Hematopoietic multipotent progenitor cell treated with erythropoietin and hydrocortisone succinate and interleukin-3 and kit ligand, for 4 days (in vitro differentiated cells): Measurements from ENCODE around the gene NPB.
A peak's percentile ranks its signal among the peaks of the same experiment; 100 is the strongest.

Source experiments
- DNase-seq: peaks from one replicate; pipeline ENCODE4 v3.0.0-alpha.2; 2015

The NPB gene

GRCh38 chr17:81900181-81900820, 1.7 kb upstream of the NPB start:
- DNase-seq: no peak

GRCh38 chr17:81901167-81902022, 643 bp upstream of the NPB start:
- DNase-seq: no peak

GRCh38 chr17:81902653-81903414, 796 bp downstream of the NPB start:
- DNase-seq: peak; percentile 41

GRCh38 chr17:81903415-81903831, 1.4 kb downstream of the NPB start:
- DNase-seq: no peak

GRCh38 chr17:81903896-81904599, 2.0 kb downstream of the NPB start:
- no peak for DNase-seq

GRCh38 chr17:81904600-81905423, 2.8 kb downstream of the NPB start:
- DNase-seq: no peak

- DNase-seq: no peak
Measured at GRCh38 chr17:81905424-81905875, 3.4 kb downstream of the NPB start.

GRCh38 chr17:81905993-81906392, 4.0 kb downstream of the NPB start:
- no peak for DNase-seq

- no peak for DNase-seq
Measured at GRCh38 chr17:81906476-81907218, 4.6 kb downstream of the NPB start.

GRCh38 chr17:81907219-81908145, 5.4 kb downstream of the NPB start:
- no peak for DNase-seq

GRCh38 chr17:81908793-81909192, 6.8 kb downstream of the NPB start:
- no peak for DNase-seq

- no peak for DNase-seq
Measured at GRCh38 chr17:81909231-81909630, 7.2 kb downstream of the NPB start.

GRCh38 chr17:81909966-81910839, 8.2 kb downstream of the NPB start:
- DNase-seq: peak; percentile 53

- DNase-seq: no peak
Measured at GRCh38 chr17:81910840-81911276, 8.8 kb downstream of the NPB start.

- DNase-seq: peak; percentile 95
Measured at GRCh38 chr17:81911277-81911961, 9.4 kb downstream of the NPB start, which contains the start of gene PCYT2. Gene PCYT2 (minus strand): TSS chr17:81911399. CDS start chr17:81911355, 44 bp downstream.

- no peak for DNase-seq
Measured at GRCh38 chr17:81911969-81912368, 9.9 kb downstream of the NPB start.

GRCh38 chr17:81912441-81913309, 10.6 kb downstream of the NPB start:
- DNase-seq: peak; percentile 30
